Measurements from ENCODE around the gene TMEM245. TPM values are rescaled to one million over a fixed set of nuclear protein-coding genes. Genes with fewer than 3 reads are reported as not detected.

Gene TMEM245
- total RNA-seq, 1 experiment from 2014 or later = 52.2 TPM

- BruUV-seq (replicated peaks) = no TSS peak
- intact Hi-C loops (cut with micrococcal nuclease; ENCODE audit: unreplicated experiment) = no loop called here
These were observed 11.4 kb downstream of the TMEM245 start for GRCh38 chr9:109108318-109108717.

GRCh38 chr9:109107402-109108240 lies 12.1 kb downstream of the TMEM245 start:
- BruUV-seq (replicated peaks) = no TSS peak

More at GRCh38 chr9:109108318-109108717, 11.4 kb downstream of the TMEM245 start:
- H3K4me3 Mint-ChIP-seq (ENCODE audit: low read depth, unreplicated experiment) = peak overlapping the region; percentile 24
- no peaks in the 10 kb centered on the region for H3K27me3 Mint-ChIP-seq (ENCODE audit: unreplicated experiment)
- peak overlapping the region; percentile 60 for H3K27ac Mint-ChIP-seq (ENCODE audit: unreplicated experiment)
- peaks cover 22% of the 10 kb centered on the region for H3K4me1 Mint-ChIP-seq (ENCODE audit: low read depth, unreplicated experiment)
- peaks cover 16% of the 10 kb centered on the region for H3K36me3 Mint-ChIP-seq (ENCODE audit: insufficient read depth, unreplicated experiment)
- no peak for TF ChIP-seq CTCF (IDR thresholded peaks at IDR 0.05; ENCODE audit: unreplicated experiment)
- DNase-seq = no peak
- CTCF ChIA-PET = no interaction called here
- H3K9me3 Mint-ChIP-seq (ENCODE audit: low read depth, unreplicated experiment) = no peaks in the 10 kb centered on the region

GRCh38 chr9:109101810-109102209 lies 17.9 kb downstream of the TMEM245 start:
- CTCF ChIA-PET = no interaction called here
- intact Hi-C loops (cut with micrococcal nuclease; ENCODE audit: unreplicated experiment) = no loop called here
- H3K9me3 Mint-ChIP-seq (ENCODE audit: low read depth, unreplicated experiment) = no peaks in the 10 kb centered on the region
- H3K27ac Mint-ChIP-seq (ENCODE audit: unreplicated experiment) = peak overlapping the region; percentile 85
- peaks cover 36% of the 10 kb centered on the region for H3K4me1 Mint-ChIP-seq (ENCODE audit: low read depth, unreplicated experiment)
- H3K4me3 Mint-ChIP-seq (ENCODE audit: low read depth, unreplicated experiment) = peak overlapping the region; percentile 31
- peak; percentile 27 for DNase-seq
- H3K36me3 Mint-ChIP-seq (ENCODE audit: insufficient read depth, unreplicated experiment) = peaks cover 13% of the 10 kb centered on the region
- no TSS peak for BruUV-seq (replicated peaks)
- no peaks in the 10 kb centered on the region for H3K27me3 Mint-ChIP-seq (ENCODE audit: unreplicated experiment)
- TF ChIP-seq CTCF (IDR thresholded peaks at IDR 0.05; ENCODE audit: unreplicated experiment) = no peak

More at GRCh38 chr9:109107402-109108240, 12.1 kb downstream of the TMEM245 start:
- H3K4me1 Mint-ChIP-seq (ENCODE audit: low read depth, unreplicated experiment) = peaks cover 22% of the 10 kb centered on the region
- no peak for TF ChIP-seq CTCF (IDR thresholded peaks at IDR 0.05; ENCODE audit: unreplicated experiment)
- H3K9me3 Mint-ChIP-seq (ENCODE audit: low read depth, unreplicated experiment) = no peaks in the 10 kb centered on the region
- H3K36me3 Mint-ChIP-seq (ENCODE audit: insufficient read depth, unreplicated experiment) = peaks cover 18% of the 10 kb centered on the region
- peak overlapping the region; percentile 24 for H3K4me3 Mint-ChIP-seq (ENCODE audit: low read depth, unreplicated experiment)
- CTCF ChIA-PET = interaction anchor here (0.7 to 0.9 kb wide), 3 partner anchors 12 to 912 kb away, joined by 4 to 6 read pairs (median 4); partner anchors contain the start of gene TMEM245
- no peak for DNase-seq
- H3K27ac Mint-ChIP-seq (ENCODE audit: unreplicated experiment) = peak overlapping the region; percentile 60
- intact Hi-C loops (cut with micrococcal nuclease; ENCODE audit: unreplicated experiment) = no loop called here
- no peaks in the 10 kb centered on the region for H3K27me3 Mint-ChIP-seq (ENCODE audit: unreplicated experiment)

DNA sequence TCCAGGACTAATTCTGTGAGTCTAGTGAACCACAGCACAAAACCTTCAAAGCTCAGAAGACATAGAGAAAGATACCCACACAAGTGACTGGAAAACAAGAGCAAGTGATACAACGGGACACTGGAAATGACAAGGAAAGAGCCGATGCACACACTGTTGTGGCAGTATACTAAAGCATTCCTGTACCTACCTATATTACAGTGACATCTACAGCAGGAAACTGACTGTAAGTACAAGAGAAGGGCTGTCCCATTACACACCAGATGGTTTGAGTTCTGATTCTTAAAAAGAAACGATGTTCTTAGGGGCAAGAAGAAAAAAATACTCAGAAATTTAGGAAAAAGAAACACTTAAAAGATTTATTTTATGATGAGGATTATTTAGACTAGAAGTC lies 18.5 kb downstream of the TMEM245 start:
- TF ChIP-seq CTCF (IDR thresholded peaks at IDR 0.05; ENCODE audit: unreplicated experiment) = no peak
- peaks cover 13% of the 10 kb centered on the region for H3K36me3 Mint-ChIP-seq (ENCODE audit: insufficient read depth, unreplicated experiment)
- TSS peak; percentile 17 for BruUV-seq (replicated peaks)
- intact Hi-C loops (cut with micrococcal nuclease; ENCODE audit: unreplicated experiment) = no loop called here
- H3K9me3 Mint-ChIP-seq (ENCODE audit: low read depth, unreplicated experiment) = no peaks in the 10 kb centered on the region
- DNase-seq = no peak
- CTCF ChIA-PET = no interaction called here
- H3K27me3 Mint-ChIP-seq (ENCODE audit: unreplicated experiment) = no peaks in the 10 kb centered on the region
- peaks cover 38% of the 10 kb centered on the region for H3K4me1 Mint-ChIP-seq (ENCODE audit: low read depth, unreplicated experiment)
- peak overlapping the region; percentile 31 for H3K4me3 Mint-ChIP-seq (ENCODE audit: low read depth, unreplicated experiment)
- peak overlapping the region; percentile 85 for H3K27ac Mint-ChIP-seq (ENCODE audit: unreplicated experiment)
